Right renal cortex interstitium (tissue), 3 donors: ENCODE results near the gene ATP6V1G3. TPM values are rescaled to one million over a fixed set of nuclear protein-coding genes. Genes with fewer than 3 reads are reported as not detected.
"Not testable (repeated sequence)": the region's sequence is repeated elsewhere in the genome, so short reads cannot be mapped to it uniquely, and the experiment has no call there.

Experiments
- DNase-seq, 3 donors: peaks; one replicate each; pipeline ENCODE4 v3.0.0-alpha.2; 2013; ENCODE audit warnings: low read depth in 3 of 3, low spot score in 2 of 3
- polyA plus RNA-seq, 3 donors: library from polyadenylated mRNA; unstranded; fragments of 120-200 nt; gene quantifications; one replicate each; pipeline ENCODE4 v1.2.1, GENCODE V29; 2013; ENCODE audit not compliant: insufficient read length in 3 of 3

ATP6V1G3 gene
- polyA plus RNA-seq, 3 donors, result 6.7 to 9.8 (median 9.6) TPM

GRCh38 chr1:198543670-198544260, 3.3 kb upstream of the ATP6V1G3 start:
- DNase-seq, result no peak

- DNase-seq, result no peak
Observed at GRCh38 chr1:198542632-198543031, 2.2 kb upstream of the ATP6V1G3 start.

- DNase-seq, result no peak
Observed at GRCh38 chr1:198541737-198542136, 1.3 kb upstream of the ATP6V1G3 start.

GRCh38 chr1:198538579-198539364, 1.7 kb downstream of the ATP6V1G3 start:
- no peak for DNase-seq

- DNase-seq, result no peak
Observed at GRCh38 chr1:198535631-198536030, 4.8 kb downstream of the ATP6V1G3 start.

GRCh38 chr1:198534548-198535418, 5.7 kb downstream of the ATP6V1G3 start:
- DNase-seq, result no peak

GRCh38 chr1:198531891-198532290, 8.6 kb downstream of the ATP6V1G3 start:
- DNase-seq, result no peak

- DNase-seq, result no peak
Observed at GRCh38 chr1:198530953-198531352, 9.5 kb downstream of the ATP6V1G3 start.

- peak in 2 of 3 donors; percentile 3 to 4 for DNase-seq
Observed at GRCh38 chr1:198529414-198529813, 11.1 kb downstream of the ATP6V1G3 start.

- no peak for DNase-seq
Observed at GRCh38 chr1:198528364-198528763, 12.1 kb downstream of the ATP6V1G3 start.

GRCh38 chr1:198524556-198524955, 15.9 kb downstream of the ATP6V1G3 start:
- no peak for DNase-seq

GRCh38 chr1:198524127-198524526, 16.4 kb downstream of the ATP6V1G3 start:
- DNase-seq, result not testable (repeated sequence)

GRCh38 chr1:198523182-198523950, 17.1 kb downstream of the ATP6V1G3 start:
- no peak for DNase-seq

GRCh38 chr1:198520524-198521254, 19.8 kb downstream of the ATP6V1G3 start:
- no peak for DNase-seq

GRCh38 chr1:198519639-198520501, 20.6 kb downstream of the ATP6V1G3 start:
- no peak for DNase-seq

- DNase-seq, result no peak
Observed at GRCh38 chr1:198517623-198518199, 22.8 kb downstream of the ATP6V1G3 start.

- no peak for DNase-seq
Observed at GRCh38 chr1:198500096-198500495, 40.4 kb downstream of the ATP6V1G3 start.

GRCh38 chr1:198499588-198499987, 40.9 kb downstream of the ATP6V1G3 start:
- DNase-seq, result no peak

- DNase-seq, result no peak
Observed at GRCh38 chr1:198498881-198499280, 41.6 kb downstream of the ATP6V1G3 start.
